Measurements from ENCODE around the gene ASCL5.

The ASCL5 gene

GRCh38 chr1:201136355-201137023 lies 9.5 kb upstream of the ASCL5 start:
- DNase-seq, result no peak

- DNase-seq, result no peak
Measured at GRCh38 chr1:201134405-201134804, 7.4 kb upstream of the ASCL5 start.

- DNase-seq, result no peak
Measured at GRCh38 chr1:201131398-201131797, 4.4 kb upstream of the ASCL5 start.

GRCh38 chr1:201128962-201129361 lies 2.0 kb upstream of the ASCL5 start:
- DNase-seq, result no peak

GRCh38 chr1:201128476-201128875 lies 1.5 kb upstream of the ASCL5 start:
- no peak for DNase-seq

- DNase-seq, result no peak
Measured at GRCh38 chr1:201127755-201128455, 921 bp upstream of the ASCL5 start.

GRCh38 chr1:201126463-201126831 lies 537 bp downstream of the ASCL5 start:
- DNase-seq, result no peak

- no peak for DNase-seq
Measured at GRCh38 chr1:201125800-201126199, 1.2 kb downstream of the ASCL5 start.

GRCh38 chr1:201125019-201125418 lies 2.0 kb downstream of the ASCL5 start:
- DNase-seq, result no peak

GRCh38 chr1:201123866-201124265 lies 3.1 kb downstream of the ASCL5 start:
- no peak for DNase-seq

- DNase-seq, result no peak
Measured at GRCh38 chr1:201122321-201122957, 4.5 kb downstream of the ASCL5 start.

GRCh38 chr1:201119206-201120197 lies 7.5 kb downstream of the ASCL5 start:
- no peak for DNase-seq

GRCh38 chr1:201116091-201116490 lies 10.9 kb downstream of the ASCL5 start:
- DNase-seq, result no peak

GRCh38 chr1:201115390-201115937 lies 11.5 kb downstream of the ASCL5 start:
- no peak for DNase-seq

- peak; percentile 89 to 96 for DNase-seq
Measured at GRCh38 chr1:201114245-201115131, 12.5 kb downstream of the ASCL5 start.

GRCh38 chr1:201113451-201114244 lies 13.3 kb downstream of the ASCL5 start:
- DNase-seq, result no peak

- DNase-seq, result no peak
Measured at GRCh38 chr1:201112926-201113325, 14.1 kb downstream of the ASCL5 start.

- no peak for DNase-seq
Measured at GRCh38 chr1:201112173-201112731, 14.7 kb downstream of the ASCL5 start, which contains the start of gene CACNA1S. TSS of gene CACNA1S (minus strand) at chr1:201112426. CDS start at chr1:201112339, 87 bp downstream.

GRCh38 chr1:201111672-201112071 lies 15.3 kb downstream of the ASCL5 start:
- no peak for DNase-seq

- no peak for DNase-seq
Measured at GRCh38 chr1:201111156-201111555, 15.8 kb downstream of the ASCL5 start.

All from NCI-H446 (cell line).